ENCODE measurements around the gene POLDIP2.

Gene POLDIP2

GRCh38 chr17:28334666-28335200, 22.6 kb downstream of the POLDIP2 start:
- DNase-seq = no peak

- DNase-seq = no peak
These were observed 23.2 kb downstream of the POLDIP2 start for GRCh38 chr17:28334171-28334570.

- DNase-seq = no peak
These were observed 24.1 kb downstream of the POLDIP2 start for GRCh38 chr17:28333083-28333746.

- DNase-seq = no peak
These were observed 25.4 kb downstream of the POLDIP2 start for GRCh38 chr17:28331891-28332420.

GRCh38 chr17:28330671-28331070, 26.7 kb downstream of the POLDIP2 start:
- no peak for DNase-seq

GRCh38 chr17:28328325-28328724, 29.0 kb downstream of the POLDIP2 start:
- DNase-seq = no peak

GRCh38 chr17:28327709-28328108, 29.6 kb downstream of the POLDIP2 start:
- no peak for DNase-seq

GRCh38 chr17:28327031-28327607, 30.2 kb downstream of the POLDIP2 start:
- no peak for DNase-seq

- no peak for DNase-seq
These were observed 31.2 kb downstream of the POLDIP2 start for GRCh38 chr17:28326114-28326513.

GRCh38 chr17:28325211-28325610, 32.1 kb downstream of the POLDIP2 start:
- peak; percentile 22 for DNase-seq

GRCh38 chr17:28324781-28325180, 32.5 kb downstream of the POLDIP2 start:
- DNase-seq = no peak

GRCh38 chr17:28324267-28324745, 33.0 kb downstream of the POLDIP2 start:
- DNase-seq = no peak

GRCh38 chr17:28320215-28321061, 36.9 kb downstream of the POLDIP2 start:
- DNase-seq = no peak

GRCh38 chr17:28319598-28319935, 37.8 kb downstream of the POLDIP2 start:
- DNase-seq = no peak

- peak; percentile 98 for DNase-seq
These were observed 38.3 kb downstream of the POLDIP2 start, which contains the start of gene TMEM97 for GRCh38 chr17:28318759-28319597. Gene TMEM97 (plus strand): TSS chr17:28319200. CDS start chr17:28319240, 40 bp downstream.

- no peak for DNase-seq
These were observed 39.2 kb downstream of the POLDIP2 start for GRCh38 chr17:28317966-28318758.

GRCh38 chr17:28317099-28317965, 40.0 kb downstream of the POLDIP2 start:
- no peak for DNase-seq

- no peak for DNase-seq
These were observed 41.3 kb downstream of the POLDIP2 start for GRCh38 chr17:28315846-28316705.

GRCh38 chr17:28313841-28314240, 43.5 kb downstream of the POLDIP2 start:
- DNase-seq = no peak

All from NCI-H774 (cell line).